GM12873 (cell line): Measurements from ENCODE around the gene SPTLC2.

Source experiments
- TF ChIP-seq, protein P1 (sequence below): IDR thresholded peaks from 2 replicates; pipeline ENCODE4 v1.5.1; 2012; ENCODE audit warnings: low read depth, mild to moderate bottlenecking, moderate library complexity, low read length, control low read depth; ENCODE audit not compliant: insufficient read depth; ENCODE audit errors: missing control alignments

SPTLC2 gene

GRCh38 chr14:77582511-77582910, 33.9 kb downstream of the SPTLC2 start:
- TF ChIP-seq, protein P1, sequence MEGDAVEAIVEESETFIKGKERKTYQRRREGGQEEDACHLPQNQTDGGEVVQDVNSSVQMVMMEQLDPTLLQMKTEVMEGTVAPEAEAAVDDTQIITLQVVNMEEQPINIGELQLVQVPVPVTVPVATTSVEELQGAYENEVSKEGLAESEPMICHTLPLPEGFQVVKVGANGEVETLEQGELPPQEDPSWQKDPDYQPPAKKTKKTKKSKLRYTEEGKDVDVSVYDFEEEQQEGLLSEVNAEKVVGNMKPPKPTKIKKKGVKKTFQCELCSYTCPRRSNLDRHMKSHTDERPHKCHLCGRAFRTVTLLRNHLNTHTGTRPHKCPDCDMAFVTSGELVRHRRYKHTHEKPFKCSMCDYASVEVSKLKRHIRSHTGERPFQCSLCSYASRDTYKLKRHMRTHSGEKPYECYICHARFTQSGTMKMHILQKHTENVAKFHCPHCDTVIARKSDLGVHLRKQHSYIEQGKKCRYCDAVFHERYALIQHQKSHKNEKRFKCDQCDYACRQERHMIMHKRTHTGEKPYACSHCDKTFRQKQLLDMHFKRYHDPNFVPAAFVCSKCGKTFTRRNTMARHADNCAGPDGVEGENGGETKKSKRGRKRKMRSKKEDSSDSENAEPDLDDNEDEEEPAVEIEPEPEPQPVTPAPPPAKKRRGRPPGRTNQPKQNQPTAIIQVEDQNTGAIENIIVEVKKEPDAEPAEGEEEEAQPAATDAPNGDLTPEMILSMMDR: no peak

- TF ChIP-seq, protein P1: no peak
These were observed 35.4 kb downstream of the SPTLC2 start for GRCh38 chr14:77580964-77581505.

DNA sequence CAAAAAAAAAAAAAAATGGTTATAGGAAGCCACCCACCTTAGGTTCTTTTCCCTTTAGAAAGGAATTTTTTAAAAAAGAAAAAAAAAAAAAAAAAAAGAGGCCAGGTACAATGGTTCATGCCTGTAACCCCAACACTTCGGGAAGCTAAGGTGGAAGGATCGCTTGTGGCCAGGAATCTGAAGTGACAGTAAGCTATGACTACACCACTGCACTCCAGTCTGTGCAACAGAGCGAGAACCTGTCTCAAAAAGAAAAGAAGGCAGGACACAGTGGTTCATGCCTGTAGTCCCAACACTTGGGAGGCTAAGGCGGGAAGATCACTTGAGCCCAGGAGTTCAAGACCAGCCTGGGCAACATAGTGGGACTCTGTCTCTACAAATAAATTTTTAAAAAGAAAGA, 36.0 kb downstream of the SPTLC2 start:
- TF ChIP-seq, protein P1: no peak

DNA sequence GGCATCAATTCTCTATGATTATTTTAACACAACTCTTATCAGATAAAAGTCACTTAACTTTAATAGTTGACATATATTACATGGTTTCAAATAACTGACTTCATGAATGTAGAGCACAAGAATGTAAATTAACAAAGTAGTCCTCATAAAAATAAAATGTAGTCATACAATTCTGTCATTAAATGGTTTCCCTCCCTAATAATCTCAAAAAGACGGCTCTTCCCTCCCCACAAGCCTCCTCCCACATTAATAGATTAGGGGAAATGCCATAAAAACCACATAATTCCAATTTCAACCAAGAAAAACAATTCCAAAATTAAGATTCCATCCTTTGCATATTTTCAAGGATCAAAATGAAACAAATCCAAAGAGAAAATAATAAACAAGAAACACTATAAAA, 36.7 kb downstream of the SPTLC2 start:
- TF ChIP-seq, protein P1: no peak

DNA sequence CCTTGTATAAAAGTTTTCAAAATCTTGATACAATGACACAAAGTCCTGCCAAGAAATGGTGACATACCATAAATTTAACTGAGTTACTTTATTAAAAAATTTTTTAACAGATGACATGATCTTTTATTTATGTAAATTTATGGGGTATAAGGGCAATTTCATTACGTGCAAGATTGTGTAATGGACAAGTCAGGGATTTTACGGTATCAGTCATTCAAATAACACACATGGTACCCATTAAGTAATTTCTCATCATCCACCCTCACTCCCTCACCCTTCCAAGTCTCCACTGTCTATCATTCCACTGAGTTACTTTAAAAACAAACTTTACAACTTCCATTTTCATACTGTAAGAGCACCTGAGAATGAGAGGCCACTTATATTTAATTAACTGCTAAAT, 37.4 kb downstream of the SPTLC2 start:
- TF ChIP-seq, protein P1: no peak

DNA sequence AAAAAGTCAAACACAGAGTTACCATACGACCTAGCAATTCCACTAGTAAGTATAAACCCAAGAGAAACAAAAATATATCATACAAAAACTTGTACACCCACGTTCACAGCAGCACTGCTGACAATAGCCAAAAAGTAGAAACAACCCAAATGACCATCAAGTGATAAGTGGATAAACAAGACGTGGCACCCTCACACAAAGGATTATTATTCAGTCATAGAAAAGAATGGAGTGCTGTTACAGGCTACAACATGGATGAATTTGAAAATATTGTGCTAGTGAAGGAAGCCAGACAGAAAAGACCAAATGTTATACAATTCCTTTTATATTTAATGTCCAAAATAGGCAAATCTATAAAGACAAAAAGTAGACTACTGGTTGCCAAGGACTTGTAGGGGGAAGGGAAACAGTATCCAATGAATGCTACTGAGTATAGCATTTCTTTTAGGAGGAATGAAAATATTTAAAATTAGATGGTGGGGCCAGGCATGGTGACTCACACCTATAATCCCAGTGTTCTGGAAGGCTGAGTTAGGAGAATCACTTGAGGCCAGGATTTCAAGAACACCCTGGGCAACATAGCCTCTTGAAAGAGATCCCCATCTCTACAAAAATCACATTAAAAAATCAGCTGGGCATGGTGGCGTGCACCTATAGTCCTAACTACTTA, 41.9 kb downstream of the SPTLC2 start:
- TF ChIP-seq, protein P1: no peak

- TF ChIP-seq, protein P1: no peak
These were observed 42.5 kb downstream of the SPTLC2 start for GRCh38 chr14:77573964-77574363.
